ENCODE data around the gene LCN15. TPM values are rescaled to one million over a fixed set of nuclear protein-coding genes. Genes with fewer than 3 reads are reported as not detected.
A peak's percentile ranks its signal among the peaks of the same experiment; 100 is the strongest.

The LCN15 gene
- total and polyA plus RNA-seq, 9 donors, result not detected

GRCh38 chr9:136806631-136807201 is 42.4 kb upstream of the LCN15 start:
- peak in 3 of 5 donors; percentile 15 to 43 (median 36) for DNase-seq
- Histone ChIP-seq H3K36me3 (no peaks in the 10 kb centered on the region), H3K4me1 (ENCODE audit: insufficient read depth) (peaks cover 3% of the 10 kb centered on the region), H3K9me3 (no peaks in the 10 kb centered on the region), H3K27me3 (no peaks in the 10 kb centered on the region), H3K4me3 (peak overlapping the region; percentile 94), H3K27ac (peak overlapping the region in 1 of 2 donors; percentile 76)
- intact Hi-C loops (cut with DNase I), result no loop called here
- TF ChIP-seq EP300 (IDR thresholded peaks at IDR 0.05), result no peak
- no peak for TF ChIP-seq CTCF (IDR thresholded peaks at IDR 0.05)
- no peak for TF ChIP-seq POLR2A (IDR thresholded peaks at IDR 0.05)
- WGBS, 3 donors, result 53 to 61% (median 58%) methylated on average over 25 of the region's 25 CpGs

- Histone ChIP-seq H3K4me3 (no peak overlapping the region), H3K36me3 (no peaks in the 10 kb centered on the region), H3K27ac (no peak overlapping the region), H3K9me3 (no peaks in the 10 kb centered on the region), H3K27me3 (no peaks in the 10 kb centered on the region), H3K4me1 (ENCODE audit: insufficient read depth) (peaks cover 3% of the 10 kb centered on the region)
- peak in 2 of 5 donors; percentile 33 to 39 for DNase-seq
- intact Hi-C loops (cut with DNase I), result no loop called here
- TF ChIP-seq POLR2A (IDR thresholded peaks at IDR 0.05), result no peak
- no peak for TF ChIP-seq CTCF (IDR thresholded peaks at IDR 0.05)
- TF ChIP-seq EP300 (IDR thresholded peaks at IDR 0.05), result no peak
- whole genome bisulfite sequencing, 3 donors, result 90 to 93% (median 92%) methylated on average over 10 of the region's 10 CpGs
Observed at GRCh38 chr9:136806067-136806466, 41.7 kb upstream of the LCN15 start.

GRCh38 chr9:136805207-136805740 is 41.0 kb upstream of the LCN15 start:
- peaks cover 3% of the 10 kb centered on the region for H3K4me1 ChIP-seq (ENCODE audit: insufficient read depth)
- DNase-seq, result peak in 1 of 5 donors; percentile 38
- intact Hi-C loops (cut with DNase I), result no loop called here
- H3K9me3 ChIP-seq, result no peaks in the 10 kb centered on the region
- H3K27me3 ChIP-seq, result no peaks in the 10 kb centered on the region
- H3K4me3 ChIP-seq, result no peak overlapping the region
- 86 to 87% (median 86%) methylated on average over 11 to 12 of the region's 12 CpGs for WGBS, 3 donors
- no peak overlapping the region for H3K27ac ChIP-seq
- H3K36me3 ChIP-seq, result no peaks in the 10 kb centered on the region
- TF ChIP-seq CTCF (IDR thresholded peaks at IDR 0.05) (no peak), EP300 (IDR thresholded peaks at IDR 0.05) (no peak), POLR2A (IDR thresholded peaks at IDR 0.05) (no peak)

GRCh38 chr9:136804509-136805206 is 40.3 kb upstream of the LCN15 start:
- intact Hi-C loops (cut with DNase I), result no loop called here

More at GRCh38 chr9:136804509-136805206, 40.3 kb upstream of the LCN15 start:
- no peaks in the 10 kb centered on the region for H3K9me3 ChIP-seq
- H3K27me3 ChIP-seq, result no peaks in the 10 kb centered on the region
- peak in 3 of 5 donors; percentile 41 to 51 (median 44) for DNase-seq
- 89% methylated on average over 20 of the region's 20 CpGs for WGBS, 3 donors
- H3K4me1 ChIP-seq (ENCODE audit: insufficient read depth), result peaks cover 5% of the 10 kb centered on the region
- H3K36me3 ChIP-seq, result no peaks in the 10 kb centered on the region
- no peak for TF ChIP-seq POLR2A (IDR thresholded peaks at IDR 0.05)
- TF ChIP-seq CTCF (IDR thresholded peaks at IDR 0.05), result no peak
- no peak for TF ChIP-seq EP300 (IDR thresholded peaks at IDR 0.05)
- no peak overlapping the region for H3K27ac ChIP-seq
- H3K4me3 ChIP-seq, result no peak overlapping the region

All from ovary (tissue), 9 donors.